DMS 273 treated with DMSO at 0.1 percent for 48 hours (cell line): ENCODE measurements around the gene TMEM270.

Source experiments
- DNase-seq: peaks from one replicate; lab custom pipeline; 2025; lab: John Stamatoyannopoulos, UW

Gene TMEM270

DNA sequence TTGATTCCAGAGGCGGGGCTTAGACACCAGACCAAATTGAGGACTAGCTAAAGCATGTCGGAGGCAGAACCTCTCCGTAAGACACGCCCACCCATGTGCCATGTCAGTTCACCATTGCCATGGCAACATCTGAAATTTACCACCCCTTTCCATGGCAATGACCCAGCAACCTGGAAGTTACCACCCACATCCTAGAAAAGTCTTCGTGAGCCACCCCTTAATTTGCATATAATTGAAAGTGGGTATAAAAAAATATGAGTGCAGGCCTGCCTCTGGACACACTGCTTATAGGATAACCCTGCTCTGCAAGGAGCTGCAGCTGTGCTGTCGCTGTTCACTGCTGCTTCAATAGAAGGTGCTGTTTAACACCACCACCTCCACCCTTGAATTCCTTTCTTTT lies 28.0 kb downstream of the TMEM270 start:
- DNase-seq = no peak

DNA sequence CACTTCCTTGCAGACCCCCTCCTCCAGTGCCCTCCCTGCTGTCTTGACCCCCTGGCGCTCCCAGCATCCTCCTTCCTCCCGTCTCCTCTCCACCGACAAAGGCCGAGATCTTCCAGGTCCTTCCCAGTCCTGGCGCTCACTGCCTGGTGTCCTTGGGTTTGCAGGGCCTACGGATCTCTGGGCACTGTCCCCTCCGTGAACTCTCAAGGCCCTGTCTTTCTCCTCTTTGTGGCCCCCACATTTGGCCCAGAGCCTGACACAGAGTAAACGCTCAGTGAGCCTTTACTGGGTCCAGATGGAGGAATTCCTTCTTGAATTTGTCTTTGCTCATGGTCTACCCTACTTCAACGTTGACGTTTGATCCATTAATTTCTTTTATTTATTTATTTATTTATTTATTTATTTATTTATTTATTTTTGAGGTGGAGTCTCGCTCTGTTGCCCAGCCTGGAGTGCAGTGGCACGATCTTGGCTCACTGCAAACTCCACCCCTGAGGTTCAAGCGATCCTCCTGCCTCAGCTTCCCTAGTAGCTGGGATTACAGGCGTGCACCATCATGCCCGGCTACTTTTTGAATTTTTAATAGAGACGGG lies 29.7 kb downstream of the TMEM270 start:
- DNase-seq = no peak

DNA sequence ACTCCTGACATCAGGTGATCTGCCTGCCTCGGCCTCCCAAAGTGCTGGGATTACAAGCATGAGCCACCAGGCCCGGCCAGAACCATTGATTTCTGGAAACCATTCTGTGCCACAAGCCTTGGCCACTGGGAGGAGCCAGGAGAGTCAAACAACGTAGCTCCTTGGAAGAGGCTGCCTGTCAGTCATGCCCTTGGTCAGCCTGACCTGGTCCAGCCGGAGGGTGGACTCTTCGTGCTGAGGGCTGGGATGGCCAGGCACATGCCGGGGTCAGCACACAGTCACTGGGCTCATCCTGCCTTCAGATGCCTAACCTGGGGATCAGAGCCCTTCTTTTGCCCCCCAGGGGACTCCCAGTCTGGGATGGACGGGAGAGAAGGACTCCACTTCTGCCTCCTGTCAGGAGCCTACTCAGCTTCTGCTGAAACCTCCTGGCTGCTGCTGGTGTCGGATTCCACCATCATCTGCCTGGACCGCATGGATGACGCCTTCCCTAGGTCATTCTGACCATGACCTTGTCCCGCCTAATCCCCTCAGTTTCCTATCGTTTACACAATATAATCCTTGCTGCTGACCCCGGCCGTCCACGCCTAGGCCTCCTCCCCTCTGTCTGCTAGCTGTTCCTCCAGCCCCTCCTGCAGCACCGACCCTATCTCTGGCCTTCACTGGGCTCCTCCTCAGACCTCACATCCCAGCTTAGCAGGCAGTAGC lies 30.4 kb downstream of the TMEM270 start:
- DNase-seq = no peak

DNA sequence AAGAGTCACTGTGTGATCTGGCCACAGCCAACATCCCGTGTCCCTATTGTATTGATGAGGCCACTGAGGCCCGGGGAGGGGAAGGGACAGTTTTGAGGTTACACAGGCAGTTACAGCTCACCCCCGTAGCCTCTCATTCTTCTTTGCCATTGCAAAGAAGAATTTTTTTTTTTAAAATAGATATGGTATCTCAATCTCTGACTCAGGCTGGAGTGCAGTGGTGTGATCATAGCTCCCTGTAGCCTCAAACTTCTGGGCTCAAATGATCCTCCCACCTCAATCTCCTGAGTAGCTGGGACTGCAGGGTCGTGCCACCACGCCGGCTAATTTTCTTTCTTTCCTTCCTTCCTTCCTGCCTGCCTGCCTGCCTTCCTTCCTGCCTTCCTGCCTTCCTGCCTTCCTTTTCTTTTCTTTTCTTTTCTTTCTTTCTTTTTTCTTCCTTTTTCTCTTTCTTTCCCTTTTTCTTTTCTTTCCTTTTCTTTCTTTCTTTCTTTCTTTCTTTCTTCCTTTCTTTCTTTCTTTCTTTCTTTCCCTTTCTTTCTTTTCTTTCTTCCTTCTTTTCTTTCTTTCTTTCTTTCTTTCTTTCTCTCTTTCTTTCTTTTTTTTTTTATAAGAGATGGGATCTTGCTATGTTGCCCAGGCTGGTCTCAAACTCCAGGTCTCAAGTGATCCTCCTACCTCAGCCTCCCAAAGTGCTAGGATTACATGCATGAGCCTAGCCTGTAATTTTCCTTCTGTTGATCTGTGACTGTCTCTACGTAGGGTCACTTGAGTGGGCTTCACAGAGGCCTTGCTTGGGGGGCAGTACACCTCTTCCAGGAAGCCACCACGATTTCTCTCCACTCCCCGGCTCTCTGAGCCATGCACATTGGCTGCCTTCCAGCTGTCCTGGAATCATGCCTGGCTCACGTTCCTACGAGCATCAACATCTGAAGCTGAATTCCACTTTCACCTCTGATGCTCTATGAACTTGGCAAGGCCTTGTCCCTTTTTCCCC lies 31.3 kb downstream of the TMEM270 start:
- no peak for DNase-seq

DNA sequence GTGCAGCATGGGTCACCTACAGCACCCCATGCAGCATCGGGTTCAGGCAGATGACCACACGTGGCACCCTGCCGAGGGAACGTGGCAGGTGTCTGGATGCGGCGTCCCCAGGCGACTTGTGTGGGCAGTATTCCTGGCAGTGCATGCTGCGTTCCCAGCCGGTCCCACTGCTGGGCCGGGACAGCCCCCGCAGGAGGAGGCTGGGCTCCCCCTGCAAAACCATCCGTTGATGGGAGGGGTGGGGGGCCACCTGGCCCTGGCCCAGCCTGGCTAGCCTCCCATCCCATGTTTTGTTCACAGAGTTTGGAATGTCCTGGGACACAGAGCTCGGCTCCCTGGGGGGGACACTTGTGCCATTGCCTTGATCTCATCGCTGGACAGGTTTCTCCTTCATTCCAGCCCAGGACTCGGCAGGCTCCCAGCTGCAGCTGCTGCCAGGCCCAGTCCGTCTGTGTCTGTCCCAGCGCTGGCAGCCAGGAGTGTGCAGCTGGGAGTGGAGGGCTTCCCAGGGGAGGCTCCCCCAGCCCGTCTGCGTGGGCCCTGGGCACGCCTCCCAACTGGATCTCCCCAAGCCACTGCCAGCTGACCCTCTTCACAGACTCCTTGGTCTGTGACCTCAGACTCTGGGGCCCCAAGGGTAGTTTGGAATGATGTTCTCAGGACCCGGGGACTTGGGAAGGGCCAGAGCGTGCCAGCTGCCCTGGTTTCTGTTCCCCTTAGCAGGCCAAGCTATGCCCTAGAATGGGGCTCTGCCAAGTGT lies 32.6 kb downstream of the TMEM270 start:
- peak; percentile 93 for DNase-seq

DNA sequence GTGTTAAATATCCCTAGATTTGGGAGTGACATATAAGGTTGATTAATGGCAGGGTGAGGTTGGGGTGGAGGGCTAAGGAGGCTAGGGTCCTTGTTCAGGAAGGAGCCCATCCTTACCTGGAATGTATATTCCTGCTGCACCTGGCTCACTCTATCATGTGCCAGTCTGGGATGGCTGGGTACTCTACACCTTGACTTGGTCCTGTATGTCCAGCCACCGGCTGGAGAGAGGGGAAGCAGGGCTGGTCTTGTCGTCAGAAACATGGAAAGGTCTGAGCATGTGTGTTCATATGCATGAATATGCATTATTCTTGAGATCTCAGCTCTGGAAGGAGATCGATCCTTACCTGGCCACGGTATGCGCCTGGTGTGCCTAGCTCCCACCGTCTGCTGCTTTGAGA lies 33.2 kb downstream of the TMEM270 start:
- no peak for DNase-seq

DNA sequence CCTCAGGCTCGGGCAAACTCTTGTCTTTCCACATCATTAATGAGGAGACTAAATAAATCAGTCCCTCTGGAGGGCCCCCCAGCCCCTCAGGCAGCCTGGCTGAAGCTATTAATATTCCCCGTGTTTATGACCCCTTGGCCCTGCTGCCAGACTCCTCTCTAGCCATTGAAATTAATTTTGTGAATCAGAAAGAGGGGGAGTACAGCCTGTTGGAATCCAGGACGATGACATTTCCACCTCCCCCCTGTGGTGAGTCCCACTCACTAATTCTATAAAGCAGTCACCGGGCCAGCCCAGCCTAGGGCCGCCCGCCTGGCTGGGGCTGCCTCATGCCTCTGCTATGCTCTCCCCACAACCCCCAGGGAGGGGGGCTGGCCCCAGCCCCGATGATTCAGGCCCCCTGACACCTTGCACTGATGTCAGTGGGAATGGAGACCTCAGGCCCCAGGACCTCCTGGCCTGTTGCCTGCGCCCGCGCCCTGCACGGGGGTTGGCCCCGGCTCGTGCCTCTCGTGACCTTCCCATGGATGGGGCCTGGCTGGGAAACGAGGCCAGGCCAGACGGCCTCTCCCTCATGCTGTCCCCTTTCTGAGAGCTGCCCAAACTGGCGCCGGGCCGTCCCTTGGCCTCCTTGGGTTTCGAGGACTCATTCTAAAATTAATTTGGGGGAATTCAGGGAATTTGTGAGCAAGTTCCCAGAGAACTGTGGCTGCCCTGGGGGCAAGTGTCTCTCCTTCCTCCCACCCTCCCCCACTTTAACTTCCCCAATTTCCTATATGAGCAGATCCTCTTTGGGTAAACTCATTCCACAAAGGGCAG lies 34.0 kb downstream of the TMEM270 start:
- no peak for DNase-seq

DNA sequence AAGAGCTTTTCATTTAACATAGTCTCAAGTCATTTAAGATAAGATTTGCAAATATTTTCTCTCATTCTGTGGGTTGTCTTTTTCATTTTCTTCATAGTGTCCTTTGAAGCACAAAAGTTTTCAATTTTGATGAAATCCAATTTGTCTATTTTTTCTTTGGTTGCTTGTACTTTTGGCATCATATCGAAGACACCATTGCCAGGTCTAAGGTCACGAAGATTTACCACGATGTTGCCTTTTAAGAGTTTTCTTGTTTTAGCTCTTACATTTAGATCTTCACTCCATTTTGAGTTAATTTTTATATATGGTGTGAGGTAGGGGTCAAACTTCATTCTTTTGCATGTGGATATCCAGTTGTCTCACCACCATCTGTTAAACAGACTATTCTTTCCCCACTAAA lies 34.7 kb downstream of the TMEM270 start:
- DNase-seq = no peak

DNA sequence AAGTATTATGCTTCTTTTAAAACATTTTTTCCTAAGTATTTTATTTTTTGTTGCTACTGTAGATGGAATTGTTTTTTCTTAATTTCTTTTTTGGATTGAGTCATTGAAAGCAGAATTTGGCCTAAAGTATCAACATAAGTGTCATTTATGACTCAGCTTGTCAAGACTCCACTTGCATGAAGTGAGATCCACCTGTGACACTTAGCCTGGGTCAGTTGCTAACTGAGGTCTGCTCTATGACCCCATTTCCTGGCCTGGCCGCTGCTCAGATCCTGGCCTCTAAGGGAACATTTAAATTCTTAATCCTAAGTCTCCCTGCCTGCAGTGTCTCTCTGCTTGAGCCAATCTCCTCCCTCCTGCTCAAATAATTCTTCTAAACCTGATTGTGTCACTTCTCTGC lies 35.5 kb downstream of the TMEM270 start:
- DNase-seq = no peak

DNA sequence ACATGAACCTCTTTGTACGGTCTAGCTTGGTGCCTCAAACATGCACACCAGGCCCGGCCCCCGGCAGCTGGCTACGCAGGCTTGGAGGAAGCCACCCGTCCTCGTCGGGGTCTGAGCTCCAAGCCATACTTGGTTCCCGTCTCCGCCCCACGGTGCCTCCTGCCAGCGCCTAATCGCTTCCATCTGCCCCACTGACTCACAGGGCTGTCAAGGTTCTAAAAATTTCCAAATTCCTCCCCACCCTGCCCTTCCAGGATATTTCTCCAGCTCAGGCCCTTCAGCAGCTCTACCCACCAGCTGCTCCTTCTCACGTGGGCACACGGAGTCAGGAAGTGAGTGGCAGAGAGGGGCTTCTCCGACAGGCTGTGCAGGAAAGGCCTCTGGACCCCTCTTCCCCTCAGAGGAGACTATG lies 38.8 kb downstream of the TMEM270 start:
- peak; percentile 94 for DNase-seq

DNA sequence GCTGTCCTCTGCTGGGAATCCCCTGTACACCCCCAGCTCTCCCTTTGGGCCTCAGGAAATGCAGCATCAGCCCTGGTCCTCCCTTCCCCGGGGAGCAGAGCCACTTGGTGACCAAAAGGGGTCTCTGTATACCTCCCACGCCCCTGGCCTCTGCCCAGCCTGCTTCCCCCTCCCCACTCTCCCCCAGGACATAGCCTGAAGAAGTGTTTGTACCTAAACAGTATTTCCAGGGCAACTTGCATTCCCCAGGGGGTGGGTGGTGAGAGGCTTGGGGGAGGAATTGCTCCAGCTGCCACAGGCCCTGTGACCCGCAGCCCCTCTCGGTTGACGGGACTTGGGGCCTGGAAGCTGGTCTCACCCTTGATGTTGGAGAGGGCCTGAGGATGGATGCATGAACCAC lies 39.3 kb downstream of the TMEM270 start:
- DNase-seq = no peak

DNA sequence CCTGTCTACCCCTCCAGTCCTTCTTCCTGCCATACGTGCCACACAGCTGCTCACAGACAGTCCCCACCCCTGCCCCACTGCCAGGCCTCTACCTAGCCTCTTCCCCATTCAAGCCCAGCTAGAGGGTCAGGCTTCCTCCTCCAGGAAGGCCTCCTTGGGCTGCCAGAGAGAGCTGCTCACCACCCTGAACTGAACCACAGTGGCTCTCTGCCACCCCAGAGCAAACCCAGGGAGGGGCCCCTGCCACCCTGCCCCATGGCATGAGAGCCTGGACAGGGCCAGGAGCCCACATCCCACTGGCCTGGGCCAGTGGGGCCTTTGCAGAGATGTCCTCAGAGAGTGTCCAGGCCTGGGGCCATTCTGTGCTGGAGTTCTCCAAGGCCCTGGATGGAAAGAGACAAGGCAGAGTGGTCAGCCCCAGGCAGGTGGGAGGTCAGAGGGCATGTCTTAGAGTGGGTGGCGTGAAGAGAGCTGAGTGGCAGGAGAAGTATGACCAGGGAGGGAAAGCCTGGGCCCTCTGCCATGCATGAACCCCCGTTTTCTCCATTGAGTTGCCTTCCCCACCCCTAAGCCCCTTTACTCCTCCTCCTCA lies 40.4 kb downstream of the TMEM270 start:
- no peak for DNase-seq

DNA sequence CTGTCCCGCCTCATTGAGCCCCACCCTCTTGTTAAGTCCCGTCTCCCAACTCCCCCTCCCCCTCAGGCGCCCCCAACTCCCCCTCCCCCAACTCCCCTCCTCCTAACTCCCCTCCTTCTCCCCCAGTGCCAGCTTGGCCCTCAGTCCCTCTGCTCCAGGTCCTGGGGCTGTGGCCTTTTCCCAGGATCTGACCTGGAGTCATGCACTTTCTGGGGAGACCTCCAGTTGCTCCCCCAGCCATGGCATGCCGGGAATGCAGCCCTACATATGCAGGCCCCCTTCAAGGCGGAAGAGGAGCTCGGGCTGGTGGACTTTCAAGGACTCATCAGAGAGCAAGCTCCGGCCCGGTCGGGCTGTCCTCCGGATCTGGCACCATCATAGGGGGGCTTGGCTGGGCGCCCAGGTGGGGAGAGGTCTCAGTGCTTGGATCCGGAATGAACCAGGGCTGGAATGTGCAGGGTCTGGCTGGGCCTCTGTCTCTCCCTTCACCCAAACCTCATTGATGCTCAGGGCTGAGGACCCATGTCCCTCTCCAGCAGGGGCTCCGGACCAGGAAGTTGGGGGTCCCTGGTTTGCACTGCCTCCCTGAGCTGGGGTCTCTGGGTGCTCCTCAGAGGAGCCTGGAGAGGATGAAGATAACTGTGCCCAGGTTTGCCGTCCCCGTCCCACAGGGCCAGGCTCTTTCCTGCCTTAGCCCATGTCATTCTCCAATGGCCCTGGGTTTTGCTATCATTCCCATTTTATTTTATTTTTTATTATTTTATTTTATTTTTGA lies 41.1 kb downstream of the TMEM270 start:
- DNase-seq = no peak

DNA sequence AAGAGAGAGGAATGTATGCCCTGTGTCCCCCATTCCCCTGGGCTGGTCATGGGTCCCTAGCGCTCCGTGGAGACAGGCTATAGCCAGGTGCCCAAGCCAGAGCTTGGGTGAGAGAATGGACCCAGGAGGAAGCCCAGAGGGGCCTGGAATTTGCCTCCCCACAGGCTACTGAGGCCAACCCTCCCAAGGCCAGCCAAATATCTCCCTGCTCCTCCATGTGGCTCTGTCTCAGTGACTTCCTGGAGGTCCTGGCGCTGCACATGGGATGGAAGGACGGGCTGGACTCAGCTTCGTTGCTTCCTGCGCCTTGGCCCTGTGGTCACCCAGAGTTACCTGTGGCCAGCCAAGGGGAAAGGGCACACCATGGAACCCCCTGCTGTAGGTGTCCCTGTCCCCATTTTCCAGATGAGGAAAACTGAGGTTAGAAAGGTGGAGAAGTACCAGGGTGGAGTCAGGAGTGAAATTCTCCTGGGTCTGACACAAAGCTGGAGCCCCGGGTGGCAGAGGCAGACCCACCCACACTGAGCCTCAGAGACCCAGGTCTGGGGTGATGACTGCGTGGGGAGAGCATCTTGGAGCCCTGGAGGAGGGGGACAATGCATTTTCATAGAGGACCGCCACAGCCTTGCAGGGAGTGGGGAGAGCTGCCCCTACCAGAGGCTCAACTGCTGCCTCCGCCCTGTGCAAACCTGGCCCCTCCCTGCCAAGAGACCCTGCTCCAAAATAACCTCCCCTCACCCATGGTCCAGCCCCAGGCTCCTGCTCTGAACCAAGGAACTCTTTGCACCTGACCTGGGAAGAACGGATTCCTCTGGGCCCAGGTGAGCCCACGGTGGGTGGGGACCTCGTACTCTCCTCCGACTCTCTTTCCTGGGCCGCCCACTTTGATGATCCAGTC lies 42.6 kb downstream of the TMEM270 start:
- DNase-seq = no peak

DNA sequence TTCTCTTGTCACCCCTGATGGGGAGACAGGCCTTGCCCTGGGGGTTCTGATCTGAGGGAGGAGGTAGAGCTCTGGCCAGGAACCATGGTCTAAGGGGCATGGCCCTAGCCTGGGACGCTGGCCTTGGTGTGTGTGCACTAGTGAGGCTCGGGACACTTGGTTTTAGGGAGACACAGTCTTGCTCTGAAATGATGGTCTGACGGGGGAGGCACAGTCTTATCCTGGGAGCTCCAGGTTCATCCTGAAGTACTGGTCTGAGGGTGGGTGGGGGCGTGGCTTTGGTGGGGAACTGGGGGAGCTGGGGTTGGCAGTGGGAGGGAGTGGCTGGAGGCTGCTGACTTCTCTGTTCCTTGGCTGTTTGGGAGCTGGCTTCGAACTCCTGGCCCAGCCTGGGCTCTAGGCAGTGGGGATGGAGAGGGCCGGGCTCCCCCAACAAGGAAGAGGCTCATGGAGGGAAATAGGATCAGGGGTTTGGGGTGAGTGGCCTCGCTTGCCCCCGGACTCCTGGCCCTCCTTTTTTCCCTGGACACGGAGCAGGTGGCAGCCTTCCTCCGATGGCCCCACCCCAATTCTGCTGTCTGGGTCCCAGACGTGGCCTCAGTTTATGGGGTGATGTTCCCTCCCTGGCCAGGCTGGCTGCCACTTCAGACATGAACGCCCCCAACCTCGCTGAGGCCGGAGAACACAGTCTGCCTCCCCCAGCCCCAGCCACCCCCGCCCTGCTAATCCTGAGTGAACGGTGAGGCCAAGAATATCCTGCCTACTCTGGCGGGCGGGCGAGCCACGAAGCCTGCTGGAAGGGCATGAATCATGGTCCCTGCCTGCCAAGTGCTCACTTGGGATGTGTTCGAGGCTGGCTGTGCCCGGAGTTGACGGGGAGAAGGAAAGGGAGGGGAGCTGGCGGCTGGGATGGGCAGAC lies 43.5 kb downstream of the TMEM270 start:
- DNase-seq = no peak

DNA sequence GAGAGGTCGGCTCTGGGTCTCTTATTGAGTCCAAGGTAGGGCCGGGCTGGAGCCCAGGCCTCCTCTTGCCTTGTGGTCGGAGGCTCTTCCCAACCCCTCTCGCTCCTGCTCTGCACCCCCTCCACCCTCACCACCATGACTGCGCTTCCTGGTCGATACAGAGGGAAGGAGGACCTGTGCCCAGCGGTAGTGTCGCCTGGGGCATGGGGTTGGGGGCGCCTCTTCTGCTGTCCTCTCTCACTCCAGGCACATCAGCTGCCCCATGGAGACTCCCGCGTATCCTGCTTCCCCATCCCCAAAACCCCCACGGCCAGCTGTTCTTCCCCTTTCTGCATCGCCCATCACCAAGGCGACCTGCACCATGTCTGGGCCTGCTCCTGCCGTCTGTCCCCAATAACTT lies 44.4 kb downstream of the TMEM270 start:
- peak; percentile 79 for DNase-seq

DNA sequence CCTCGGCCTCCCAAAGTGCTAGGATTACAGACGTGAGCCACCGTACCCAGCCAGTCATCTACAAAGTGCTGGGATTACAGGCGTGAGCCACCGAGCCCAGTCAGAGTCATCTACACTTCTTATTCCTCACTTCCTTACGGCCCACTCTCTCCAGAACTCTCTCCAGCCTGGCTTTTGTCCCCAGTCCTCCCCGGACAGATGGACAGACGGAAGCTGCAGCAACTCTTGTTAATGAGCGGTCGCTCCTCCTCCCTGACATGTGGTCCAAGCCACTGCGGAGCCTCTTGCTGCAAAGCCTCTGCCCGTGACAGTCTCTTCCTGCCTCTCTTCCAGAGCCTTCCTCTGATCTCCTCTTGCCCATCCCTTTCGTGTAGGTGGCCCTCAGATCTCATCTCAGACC lies 45.9 kb downstream of the TMEM270 start:
- no peak for DNase-seq

DNA sequence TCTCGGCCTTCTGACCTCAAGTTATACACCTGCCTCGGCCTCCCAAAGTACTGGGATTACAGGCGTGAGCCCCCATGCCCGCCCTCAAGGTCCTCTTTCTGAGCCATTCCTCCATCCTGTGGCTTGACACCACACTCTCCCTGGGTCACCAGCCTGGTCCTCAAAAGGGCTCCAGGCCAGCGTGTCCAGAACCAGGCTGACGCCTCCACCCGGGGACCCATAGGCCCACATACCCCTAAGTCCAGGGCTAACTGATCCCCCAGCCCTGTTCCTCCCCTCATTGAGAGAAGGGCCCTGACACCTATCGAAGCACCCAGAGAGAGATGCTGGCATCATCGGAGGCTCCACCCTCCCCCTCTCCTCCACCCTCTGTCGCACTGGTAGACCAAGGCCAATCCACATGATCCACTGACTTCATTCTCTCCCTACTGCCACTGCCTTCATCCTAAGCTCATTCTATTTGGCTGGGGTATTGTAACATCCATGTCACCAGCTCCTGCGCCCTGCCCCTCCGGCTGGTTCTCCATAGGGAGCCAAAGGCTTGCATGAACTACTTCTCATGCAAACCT lies 46.7 kb downstream of the TMEM270 start:
- no peak for DNase-seq
